NOMO-1 treated with dmso at 0.1 percent for 144 hours (cell line): ENCODE measurements around the gene RBFOX1.

Source experiments
- DNase-seq: peaks from one replicate; lab custom pipeline; 2025; ENCODE audit not compliant: unreplicated experiment; lab: John Stamatoyannopoulos, UW

Gene RBFOX1

DNA sequence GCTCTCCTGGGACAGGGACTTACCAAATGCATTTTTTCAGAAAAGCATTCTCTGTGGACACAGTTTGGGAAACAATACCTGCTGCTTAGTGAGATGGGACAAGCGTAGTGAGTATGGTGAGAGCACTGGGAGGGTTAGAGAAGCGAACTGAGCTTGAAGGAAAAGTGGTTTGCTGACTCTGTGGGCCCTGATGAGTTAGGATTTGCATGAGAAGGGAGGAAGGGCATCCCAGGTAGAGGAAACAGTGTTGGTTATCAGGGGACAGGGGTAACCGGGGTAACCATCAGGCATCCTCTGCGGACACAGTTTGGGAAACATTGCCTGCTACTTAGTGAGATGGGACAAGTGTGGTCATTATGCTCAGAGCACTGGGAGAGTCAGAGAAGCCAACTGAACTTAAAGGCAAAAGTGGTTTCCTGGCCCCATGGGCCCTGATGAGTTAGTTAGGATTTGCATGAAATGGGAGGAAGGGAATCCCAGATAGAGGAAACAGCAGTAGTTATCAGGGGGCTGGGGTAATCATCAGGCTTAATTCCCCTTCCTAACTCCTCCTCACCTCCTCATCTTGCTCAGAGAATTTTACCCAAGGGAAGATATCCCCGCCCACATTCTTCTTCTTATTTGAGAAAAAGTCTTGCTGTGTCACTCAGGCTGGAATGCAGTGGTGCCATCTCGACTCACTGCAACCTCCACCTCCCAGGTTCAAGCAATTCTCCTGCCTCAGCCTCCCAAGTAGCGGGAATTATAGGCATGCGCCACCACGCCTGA lies 319.3 kb downstream of the RBFOX1 start:
- no peak for DNase-seq

DNA sequence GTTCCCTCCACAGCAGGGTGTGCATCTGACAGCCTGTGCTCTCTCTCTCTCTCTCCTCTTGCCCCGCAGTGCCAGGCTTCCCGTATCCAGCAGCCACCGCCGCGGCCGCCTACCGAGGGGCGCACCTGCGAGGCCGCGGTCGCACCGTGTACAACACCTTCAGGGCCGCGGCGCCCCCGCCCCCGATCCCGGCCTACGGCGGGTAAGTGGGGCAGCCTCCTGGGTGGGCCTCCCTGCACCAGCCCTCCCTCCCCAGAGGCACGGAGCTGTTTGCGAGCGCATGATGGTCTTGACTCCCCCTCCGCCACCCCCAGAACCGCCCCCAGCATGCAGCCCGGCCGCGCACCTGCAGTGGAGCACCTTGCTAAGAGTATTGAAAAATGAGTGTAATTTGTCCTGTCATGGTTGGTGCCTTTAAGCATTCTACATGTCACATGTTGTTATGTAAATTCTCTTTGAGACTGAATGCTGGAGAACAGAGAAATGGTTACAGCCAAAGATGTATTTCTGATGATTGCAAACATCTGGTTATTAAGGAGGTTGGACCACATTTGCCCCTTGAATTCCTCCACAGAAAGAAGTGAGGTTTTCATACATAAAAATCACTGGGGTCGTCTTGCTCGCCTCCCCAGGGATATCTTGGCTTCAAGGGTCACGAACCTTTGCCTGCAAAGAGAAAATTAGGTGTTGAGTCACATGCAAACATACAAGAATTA lies 321.3 kb downstream of the RBFOX1 start:
- no peak for DNase-seq

DNA sequence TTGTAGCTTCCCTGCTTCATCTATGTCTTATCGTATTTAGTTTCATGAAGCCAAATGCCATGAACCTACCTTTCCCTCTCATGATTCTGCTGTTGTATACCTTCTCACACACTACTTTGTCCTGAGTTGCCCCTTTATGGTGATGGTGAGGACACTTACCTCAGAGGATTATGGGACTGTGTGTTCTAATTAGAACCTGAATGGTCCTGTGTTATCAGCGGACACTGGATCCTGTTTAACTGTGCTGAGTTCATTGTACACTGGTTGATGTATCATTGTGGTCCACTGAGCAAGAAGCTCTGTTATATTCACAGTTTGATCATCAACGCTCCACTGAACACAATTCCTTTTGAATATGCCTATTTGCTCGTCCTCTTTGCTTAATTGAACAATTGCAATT lies 343.0 kb downstream of the RBFOX1 start:
- DNase-seq, result no peak

DNA sequence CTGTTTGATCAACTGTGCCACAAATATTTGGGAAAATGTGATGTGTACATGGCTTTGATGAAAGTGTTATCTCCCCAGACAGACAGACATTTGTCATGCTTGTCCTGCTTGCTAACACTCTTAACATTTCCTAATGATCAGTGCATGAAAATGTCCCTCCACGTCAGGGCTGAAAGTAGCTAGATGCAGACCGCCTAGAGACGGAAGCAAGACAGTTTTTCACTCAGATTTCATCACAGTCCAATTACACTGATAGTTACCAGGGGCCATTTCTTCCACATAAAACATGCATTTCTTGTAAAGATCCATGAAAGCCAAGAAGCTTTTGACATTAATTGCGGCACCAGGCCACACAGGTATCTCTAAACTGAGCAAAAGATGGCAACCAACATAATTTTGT lies 347.7 kb downstream of the RBFOX1 start:
- DNase-seq, result no peak

DNA sequence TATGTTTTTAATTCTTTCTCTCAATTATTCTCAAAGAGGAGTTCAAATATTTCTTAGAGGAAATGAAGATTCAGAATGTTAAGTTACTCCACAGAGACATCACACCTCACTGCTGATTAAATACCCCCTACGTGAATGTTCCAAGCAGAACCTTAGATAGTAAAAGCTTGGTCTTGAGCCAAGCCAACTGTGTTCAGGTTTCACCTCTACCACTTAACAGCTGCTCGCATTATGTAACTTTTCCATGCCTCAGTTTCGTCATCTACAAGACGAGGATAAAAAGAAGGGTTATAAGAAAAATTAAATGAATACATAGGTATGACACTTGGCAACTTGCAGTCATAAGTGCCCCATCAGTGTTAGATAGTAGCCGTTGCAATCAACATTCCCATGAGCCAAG lies 356.2 kb downstream of the RBFOX1 start:
- no peak for DNase-seq

DNA sequence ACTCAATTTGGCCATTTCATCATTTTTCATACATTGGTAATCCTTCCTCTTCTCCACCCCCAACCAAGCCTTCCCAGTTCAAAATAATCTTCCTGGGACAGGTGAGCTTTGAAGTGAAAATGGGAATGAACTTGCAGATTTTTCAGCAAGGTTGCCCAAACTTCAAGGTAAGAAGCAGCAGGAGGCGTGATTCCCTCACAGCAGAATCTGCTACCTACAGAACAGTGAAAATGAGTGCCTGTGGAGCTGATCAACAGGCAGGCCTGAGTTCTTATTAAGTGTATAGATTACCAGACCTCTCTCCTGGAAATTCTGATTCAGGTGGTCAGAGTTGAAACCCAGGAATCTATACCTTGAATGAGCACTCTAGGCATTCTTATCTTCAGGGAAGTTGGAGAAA lies 356.6 kb downstream of the RBFOX1 start:
- DNase-seq, result no peak

DNA sequence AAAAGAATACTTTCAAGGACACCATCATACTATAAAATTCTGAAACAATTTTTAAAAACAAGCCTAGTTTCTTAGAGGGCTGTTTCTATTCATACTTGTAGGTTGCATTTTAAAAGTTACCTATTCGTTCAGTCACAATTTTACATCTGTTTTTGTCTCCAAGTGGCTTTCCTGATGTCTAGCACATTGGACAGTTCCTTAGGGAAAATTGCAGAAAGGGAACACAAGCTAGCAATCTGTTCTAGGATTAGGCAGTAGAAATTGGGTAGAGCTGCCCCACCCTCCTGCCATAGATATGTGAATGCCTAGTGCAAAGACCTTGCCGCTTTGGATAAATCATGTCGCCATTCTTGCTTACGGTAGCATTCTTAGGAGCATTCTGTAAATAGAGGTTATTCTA lies 358.9 kb downstream of the RBFOX1 start:
- DNase-seq, result no peak

DNA sequence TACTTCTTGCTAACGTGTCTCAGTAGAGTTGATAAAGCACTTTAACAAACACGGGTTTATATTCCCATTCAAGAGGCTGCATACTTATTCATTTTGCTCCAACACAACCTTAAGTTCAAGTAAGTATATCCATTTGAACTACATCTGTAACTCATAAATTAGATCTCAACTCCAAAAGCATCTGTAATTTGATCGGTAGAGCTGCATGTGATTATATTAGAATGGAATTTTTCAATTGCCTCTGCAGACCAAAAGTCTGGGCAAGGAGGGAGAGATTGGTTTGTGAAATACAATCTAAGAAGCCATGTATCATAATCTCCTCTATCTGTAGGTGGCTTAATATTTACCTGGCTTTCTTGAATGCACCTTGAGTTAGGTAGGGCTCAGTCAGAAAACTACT lies 371.0 kb downstream of the RBFOX1 start:
- DNase-seq, result no peak

DNA sequence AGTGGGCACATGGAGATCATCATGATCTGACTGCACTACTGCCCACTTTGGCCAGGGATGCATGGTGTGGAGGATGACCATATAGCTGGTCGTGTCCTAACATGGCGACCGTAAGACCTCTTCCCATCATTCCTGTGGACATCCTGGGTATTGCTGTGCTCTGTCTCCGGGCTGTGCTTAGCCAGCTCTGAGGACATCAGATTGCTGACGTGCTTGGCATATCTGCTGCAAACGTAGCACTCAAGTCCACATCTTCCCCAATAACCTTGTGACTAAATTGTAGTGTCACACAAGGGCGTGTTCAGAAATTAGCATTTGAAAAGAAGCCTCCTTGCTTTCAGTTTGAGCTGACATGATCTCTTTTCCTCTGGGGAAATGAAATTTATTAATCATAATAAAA lies 373.2 kb downstream of the RBFOX1 start:
- DNase-seq, result no peak

DNA sequence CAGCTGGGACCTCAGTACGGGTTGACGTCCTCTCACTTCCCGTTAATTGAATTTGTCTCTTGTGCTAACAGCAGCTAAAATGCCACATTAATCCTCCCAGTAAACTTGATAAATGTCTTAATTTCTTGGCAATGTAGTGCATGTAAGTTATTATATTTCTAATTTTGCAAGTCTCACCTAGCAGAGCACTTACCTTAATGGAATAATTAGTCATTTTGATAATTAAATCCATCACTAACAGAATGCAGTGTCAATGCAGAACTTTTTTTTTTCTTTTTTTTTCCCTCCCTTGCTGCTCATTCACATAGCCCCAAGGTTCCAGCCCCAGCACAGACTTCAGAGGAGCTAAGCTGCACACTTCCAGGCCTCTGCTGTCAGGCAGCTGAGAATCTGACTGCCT lies 376.5 kb downstream of the RBFOX1 start:
- no peak for DNase-seq

DNA sequence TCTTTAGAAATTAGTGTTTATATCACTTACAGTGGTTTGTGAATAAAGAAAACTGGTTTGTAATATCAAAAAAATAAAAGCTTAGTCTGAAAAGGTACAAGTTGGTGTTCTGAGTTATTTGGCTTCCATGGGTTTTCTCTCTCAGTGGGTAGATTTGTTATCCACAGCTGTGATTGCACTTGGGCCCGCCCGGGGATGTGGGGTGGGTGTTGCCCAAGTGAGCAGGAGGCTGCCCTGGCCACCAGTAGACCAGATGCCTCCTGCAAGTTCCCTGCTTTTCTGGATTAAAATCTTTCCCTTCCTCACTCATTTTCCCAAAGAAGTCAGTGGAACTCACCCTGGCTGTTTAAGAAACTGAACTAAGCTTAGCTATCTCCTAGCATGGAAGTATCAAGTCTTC lies 380.6 kb downstream of the RBFOX1 start:
- DNase-seq, result no peak

DNA sequence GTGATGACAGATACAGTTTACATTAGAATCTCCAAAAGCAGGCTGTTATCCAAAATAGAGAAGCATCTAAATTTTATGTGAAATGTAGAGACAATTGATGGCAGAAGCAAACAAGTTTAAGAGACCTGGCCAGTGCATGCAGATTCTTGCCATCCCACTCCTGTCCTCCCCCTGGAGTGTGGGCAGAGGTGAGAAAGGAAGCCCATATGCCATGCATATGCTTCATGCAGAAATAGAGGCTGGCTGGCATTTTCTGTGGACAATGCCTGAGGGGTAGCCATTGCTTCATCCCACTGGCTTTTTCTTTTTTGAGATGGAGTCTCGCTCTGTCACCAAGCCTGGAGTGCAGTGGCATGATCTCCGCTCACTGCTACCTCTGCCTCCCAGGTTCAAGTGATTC lies 382.1 kb downstream of the RBFOX1 start:
- DNase-seq, result no peak

DNA sequence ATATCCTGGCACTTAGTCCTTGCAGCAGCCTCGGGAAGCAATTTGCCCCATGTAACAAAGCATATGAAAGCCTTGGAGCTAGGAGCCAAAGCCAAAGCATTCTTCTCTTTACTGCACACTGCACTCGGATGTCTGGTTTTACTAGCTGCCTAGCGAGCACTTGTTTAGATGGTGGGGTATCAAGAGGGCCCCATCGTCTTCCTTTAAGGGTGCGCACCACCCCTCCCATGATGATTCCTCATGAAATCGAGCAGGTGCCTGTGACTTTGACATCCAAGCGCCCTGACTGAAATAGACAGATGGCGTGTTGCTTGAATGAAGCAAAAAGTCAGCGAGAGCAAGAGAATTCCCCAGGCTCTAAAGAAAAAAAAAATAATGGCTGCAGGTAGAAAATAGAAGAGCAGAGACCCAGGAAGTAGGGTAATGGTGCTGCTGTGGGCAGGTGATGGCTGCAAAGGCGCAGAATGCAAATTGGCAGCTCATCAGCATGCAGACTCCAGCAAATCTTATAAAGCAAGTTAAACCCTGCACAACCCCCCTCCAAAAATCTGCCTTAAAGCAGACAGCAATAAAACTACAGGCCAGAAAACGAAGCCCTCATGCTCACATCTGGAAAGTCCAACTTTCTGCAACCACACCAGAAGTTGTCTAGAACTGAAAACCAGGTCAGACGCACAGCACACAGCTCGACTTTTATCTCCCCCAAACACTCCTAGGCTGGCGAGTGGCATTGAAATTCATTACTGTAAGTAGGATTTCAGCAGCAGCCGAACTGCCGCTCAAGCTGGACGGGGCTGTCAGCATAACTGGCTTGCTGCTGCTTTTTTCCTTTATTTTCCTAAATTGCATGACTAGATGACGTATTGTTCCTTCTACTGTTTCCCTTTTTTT lies 384.3 kb downstream of the RBFOX1 start:
- no peak for DNase-seq

DNA sequence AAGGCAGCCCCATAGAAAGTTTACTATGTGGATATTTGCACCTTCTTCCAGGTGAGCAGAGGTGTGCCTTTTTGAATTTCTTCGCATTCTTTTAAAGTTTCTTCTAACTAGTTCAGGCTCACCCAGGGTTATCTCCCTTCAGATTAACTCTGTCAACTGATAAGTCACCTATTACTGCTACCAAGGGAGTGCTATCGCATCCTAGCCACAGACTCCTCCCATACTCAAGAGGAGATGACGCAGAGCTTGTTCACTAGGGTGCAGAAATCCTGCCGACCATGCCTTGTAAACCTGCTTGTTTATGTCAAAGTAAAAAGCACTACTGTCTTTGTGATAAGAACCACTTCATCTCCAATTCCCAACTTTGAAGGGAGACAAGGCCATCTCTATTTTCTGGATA lies 390.1 kb downstream of the RBFOX1 start:
- DNase-seq, result no peak

DNA sequence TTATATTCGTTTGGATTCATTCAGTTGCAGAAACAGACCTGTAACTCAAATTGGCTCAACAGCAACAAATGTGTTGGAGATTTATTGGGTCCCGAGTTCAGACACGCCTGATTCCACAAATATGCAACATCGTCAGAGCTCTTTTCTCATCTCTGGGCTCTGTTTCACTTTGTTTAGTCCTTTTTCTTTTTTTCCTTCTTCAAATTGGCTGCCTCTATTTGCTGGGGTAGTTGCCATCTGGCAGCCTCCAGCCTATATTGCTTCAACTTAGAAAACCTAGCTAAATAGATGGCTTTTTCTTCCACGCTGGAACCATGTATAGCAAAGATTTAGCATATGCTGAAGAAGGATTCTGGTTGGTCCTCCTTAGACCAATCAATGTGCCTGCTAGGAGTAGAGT lies 398.5 kb downstream of the RBFOX1 start:
- DNase-seq, result no peak

DNA sequence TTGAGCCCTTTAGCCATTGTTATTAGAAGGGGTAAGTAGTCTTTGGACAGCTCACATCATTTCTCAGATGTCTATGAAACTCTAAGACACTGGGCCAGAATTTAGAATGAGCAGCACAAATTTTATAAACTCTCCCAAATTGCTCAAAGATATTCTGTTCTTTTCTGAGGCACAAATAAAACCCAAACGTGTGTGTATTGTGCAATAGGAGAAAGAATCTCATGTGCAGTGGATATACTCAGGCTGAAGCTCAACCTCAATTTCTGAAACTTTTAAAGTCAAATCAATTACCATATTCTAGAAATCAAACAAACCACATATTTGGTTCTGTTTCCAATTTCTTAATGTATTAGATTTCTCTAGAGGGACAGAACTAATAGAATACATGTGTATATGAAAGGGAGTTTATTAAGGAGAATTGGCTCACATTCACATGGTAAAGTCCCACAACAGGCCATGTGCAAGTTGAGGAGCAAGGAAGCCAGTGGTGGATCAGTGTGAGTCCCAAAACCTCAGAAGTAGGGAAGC lies 403.6 kb downstream of the RBFOX1 start:
- no peak for DNase-seq

DNA sequence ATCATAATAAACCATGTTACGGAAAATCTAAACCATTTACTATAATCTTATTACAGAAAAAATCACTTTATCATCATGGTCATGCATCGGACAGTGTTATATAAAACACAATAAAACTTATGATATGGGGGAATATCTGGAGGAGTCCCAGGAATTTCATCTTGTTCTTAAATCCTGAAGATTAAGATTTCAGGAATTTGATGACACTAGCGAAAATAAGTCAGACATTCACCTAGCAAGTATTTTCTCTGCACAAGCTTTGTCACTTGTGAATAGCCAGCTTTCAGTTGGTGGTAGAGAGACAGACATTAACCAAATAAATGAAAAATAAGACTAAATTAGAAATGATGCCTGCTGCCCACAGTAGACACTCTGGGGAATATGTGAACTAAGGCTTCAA lies 410.0 kb downstream of the RBFOX1 start:
- no peak for DNase-seq

DNA sequence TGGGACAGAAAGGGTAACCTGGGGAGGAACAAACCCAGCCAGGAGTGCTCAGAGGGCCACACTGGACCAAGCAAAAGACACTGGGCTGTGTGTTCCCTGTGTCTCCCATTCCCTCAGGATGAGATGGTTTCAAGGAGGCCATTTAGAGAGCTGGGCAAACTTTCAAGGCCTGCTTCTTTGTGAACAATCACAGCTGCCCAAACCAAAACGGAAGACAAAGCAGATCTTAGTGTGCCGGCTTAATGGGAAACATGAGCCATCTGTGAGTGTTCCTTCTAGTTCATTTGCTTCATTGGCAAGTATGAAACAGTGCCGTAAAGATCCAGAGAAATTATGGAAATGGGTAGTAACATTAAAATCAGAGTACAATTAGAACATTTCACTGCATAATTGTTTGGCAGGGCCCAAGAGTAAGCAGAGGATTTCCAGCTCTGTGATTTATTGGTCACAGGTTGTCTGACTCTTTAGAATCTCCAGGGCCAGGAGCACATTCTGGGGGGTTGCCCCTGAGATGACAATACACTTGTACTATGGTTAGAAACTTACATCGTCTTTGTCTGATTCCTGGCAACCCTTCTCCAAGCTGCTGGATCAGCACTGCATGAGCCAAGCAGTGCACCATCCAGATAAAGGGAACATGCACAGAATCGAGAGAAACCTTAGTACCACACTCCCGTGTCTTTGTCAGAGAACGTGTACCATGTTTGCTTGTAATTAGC lies 412.1 kb downstream of the RBFOX1 start:
- DNase-seq, result no peak

DNA sequence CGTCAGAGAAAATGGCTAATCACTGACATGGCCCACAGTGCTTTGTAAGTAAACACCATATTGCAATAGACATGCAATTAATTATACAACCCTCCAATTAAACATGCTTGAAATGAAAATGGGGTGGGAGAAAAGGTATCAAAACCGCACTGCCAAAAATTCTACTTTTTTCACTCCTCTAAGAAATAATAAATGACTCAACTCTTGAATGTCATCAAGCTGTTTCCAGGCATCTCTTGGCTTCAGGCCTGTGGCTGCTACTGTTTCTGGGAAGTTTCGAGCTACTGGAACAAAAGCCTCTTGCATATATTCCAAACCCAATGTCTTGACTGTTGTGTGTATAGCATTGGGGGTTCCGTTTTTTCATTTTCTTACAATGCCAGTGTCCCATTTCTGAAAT lies 412.6 kb downstream of the RBFOX1 start:
- no peak for DNase-seq

DNA sequence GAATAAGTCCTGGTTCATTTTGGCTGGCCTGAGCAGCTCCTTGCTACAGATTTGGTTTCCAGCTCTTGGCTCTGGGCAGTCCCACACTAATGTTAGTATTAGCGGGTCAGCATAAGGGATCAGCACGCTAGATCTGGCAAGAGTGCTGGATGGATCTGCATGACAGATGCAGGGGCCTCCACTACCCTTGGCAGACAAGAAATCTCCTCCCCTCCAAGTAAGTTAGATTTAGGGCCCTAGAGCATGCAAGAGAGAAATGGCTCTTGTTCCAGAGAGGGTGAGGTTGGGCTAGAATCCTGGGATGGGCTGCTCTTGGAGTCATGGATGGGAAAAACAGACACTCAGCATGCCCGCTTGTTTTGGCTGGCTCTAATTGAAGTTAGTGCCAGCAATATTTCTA lies 414.3 kb downstream of the RBFOX1 start:
- DNase-seq, result no peak

DNA sequence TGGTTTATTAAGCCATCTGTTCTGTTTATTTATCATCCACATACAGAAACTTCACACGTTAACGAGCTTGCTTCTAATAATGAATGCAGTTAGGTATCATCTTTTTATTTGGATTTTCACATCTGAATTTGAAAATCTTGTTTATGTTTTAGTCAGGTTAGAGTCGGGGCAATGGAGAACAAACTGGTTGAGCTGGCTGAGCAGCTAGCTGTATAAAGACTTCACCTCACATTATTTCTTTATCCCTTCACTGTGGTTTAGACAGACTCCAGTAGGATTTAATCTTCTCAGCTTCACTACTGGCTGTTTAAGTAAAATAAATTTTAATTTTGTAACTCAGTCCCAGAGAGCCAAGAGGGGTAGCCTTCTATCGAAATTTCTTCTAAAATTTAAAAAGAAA lies 415.9 kb downstream of the RBFOX1 start:
- DNase-seq, result no peak
